ENCODE data around the gene CFTR.
"Not testable (repeated sequence)": the region's sequence is repeated elsewhere in the genome, so short reads cannot be mapped to it uniquely, and the experiment has no call there.

Gene CFTR

DNA sequence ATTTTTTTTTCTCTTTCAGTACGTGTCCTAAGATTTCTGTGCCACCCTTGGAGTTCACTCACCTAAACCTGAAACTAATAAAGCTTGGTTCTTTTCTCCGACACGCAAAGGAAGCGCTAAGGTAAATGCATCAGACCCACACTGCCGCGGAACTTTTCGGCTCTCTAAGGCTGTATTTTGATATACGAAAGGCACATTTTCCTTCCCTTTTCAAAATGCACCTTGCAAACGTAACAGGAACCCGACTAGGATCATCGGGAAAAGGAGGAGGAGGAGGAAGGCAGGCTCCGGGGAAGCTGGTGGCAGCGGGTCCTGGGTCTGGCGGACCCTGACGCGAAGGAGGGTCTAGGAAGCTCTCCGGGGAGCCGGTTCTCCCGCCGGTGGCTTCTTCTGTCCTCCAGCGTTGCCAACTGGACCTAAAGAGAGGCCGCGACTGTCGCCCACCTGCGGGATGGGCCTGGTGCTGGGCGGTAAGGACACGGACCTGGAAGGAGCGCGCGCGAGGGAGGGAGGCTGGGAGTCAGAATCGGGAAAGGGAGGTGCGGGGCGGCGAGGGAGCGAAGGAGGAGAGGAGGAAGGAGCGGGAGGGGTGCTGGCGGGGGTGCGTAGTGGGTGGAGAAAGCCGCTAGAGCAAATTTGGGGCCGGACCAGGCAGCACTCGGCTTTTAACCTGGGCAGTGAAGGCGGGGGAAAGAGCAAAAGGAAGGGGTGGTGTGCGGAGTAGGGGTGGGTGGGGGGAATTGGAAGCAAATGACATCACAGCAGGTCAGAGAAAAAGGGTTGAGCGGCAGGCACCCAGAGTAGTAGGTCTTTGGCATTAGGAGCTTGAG, at the start of gene CFTR:
CFTR (plus strand) TSS at position 801 of the 830 bp plus-strand sequence. CDS start 70 bp downstream, outside the sequence.
- no peak for ATAC-seq

DNA sequence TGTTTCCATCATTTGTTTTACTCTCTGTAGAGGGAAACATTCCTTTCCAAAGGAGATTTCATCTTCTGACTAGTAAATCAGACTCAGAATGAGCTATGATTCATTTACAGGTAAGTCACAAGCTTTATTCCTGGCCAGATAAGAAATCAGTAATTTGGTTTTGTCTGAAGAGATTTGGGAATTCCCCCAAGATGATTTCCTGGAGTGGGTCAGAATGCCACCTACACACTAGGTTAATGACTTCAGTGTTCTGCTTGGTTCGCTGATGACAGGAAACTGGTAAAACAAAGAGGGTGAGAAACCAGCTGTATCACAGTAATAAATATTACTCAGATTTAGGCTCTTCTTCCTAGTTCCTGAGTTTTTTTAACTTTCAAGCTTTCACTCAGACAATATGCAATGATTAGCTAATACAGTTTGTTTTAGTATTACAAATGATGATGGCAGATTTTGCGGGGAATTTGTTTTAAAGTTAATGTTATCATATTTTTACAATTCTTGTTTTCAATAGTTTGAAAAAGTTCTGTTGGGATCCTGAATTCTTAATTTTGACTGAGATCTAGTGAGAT, 44.3 kb upstream of the CFTR start:
- DNase-seq (no peak), ATAC-seq (peak; percentile 52)

More for the DNA sequence above, at the start of gene CFTR:
- no peak for DNase-seq

- DNase-seq (no peak), ATAC-seq (no peak)
Observed at GRCh38 chr7:117444646-117445045, 35.2 kb upstream of the CFTR start.

- ATAC-seq: no peak
- DNase-seq: no peak
Observed at GRCh38 chr7:117445206-117445605, 34.6 kb upstream of the CFTR start.

- no peak for ATAC-seq
- DNase-seq: no peak
Observed at GRCh38 chr7:117446220-117446815, 33.5 kb upstream of the CFTR start.

- DNase-seq (no peak), ATAC-seq (no peak)
Observed at GRCh38 chr7:117448655-117449054, 31.2 kb upstream of the CFTR start.

DNA sequence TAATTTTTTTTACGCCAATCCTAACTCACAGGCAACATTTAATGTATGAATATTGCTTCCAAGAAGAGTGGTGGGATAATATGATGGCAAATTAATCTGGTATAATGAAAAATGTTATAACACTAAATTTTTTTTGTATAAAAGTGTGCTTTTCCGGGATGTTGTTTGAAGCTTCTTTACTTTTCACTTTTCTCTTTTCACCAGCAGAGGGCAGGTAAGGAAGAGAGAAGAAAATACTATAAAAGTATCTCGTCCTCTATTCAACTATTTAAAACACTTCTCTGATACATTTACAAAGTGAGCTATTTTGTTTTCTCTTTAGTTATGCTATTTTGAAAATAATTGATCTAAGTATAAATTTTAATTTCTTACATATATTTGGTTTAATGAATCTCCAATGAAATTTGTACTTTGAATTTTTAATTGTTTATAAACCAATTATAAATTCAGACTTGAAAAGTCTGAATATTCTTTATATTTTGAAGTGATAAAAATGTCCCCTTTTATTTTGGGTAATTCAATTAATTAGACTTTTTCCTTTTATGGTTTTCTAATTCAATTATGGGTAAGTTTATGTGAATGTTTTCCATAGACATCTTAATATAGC, 20.7 kb upstream of the CFTR start:
- no peak for DNase-seq
- no peak for ATAC-seq

GRCh38 chr7:117459735-117460134, 20.1 kb upstream of the CFTR start:
- ATAC-seq (no peak), DNase-seq (no peak)

DNA sequence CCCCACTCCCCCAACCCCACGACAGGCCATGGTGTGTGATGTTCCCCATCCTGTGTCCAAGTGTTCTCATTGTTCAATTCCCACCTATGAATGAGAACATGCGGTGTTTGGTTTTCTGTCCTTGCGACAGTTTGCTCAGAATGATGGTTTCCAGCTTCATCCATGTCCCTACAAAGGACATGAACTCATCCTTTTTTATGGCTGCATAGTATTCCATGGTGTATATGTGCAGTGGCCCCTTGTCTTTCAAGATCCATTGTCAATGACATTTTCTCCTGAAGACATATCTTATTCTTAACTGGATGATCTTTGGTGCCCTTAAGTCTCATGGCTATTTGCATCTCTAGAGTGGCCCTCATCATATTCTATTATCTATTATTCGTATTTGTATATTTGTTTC, 19.0 kb upstream of the CFTR start:
- not testable (repeated sequence) for ATAC-seq, DNase-seq

- ATAC-seq: no peak
- no peak for DNase-seq
Observed at GRCh38 chr7:117468174-117468573, 11.7 kb upstream of the CFTR start.

- no peak for ATAC-seq
Observed at GRCh38 chr7:117470777-117471176, 9.0 kb upstream of the CFTR start.

GRCh38 chr7:117472335-117472734, 7.5 kb upstream of the CFTR start:
- no peak for ATAC-seq
- no peak for DNase-seq

More at GRCh38 chr7:117470777-117471176, 9.0 kb upstream of the CFTR start:
- no peak for DNase-seq

GRCh38 chr7:117476557-117477215, 3.1 kb upstream of the CFTR start:
- ATAC-seq (no peak), DNase-seq (no peak)

DNA sequence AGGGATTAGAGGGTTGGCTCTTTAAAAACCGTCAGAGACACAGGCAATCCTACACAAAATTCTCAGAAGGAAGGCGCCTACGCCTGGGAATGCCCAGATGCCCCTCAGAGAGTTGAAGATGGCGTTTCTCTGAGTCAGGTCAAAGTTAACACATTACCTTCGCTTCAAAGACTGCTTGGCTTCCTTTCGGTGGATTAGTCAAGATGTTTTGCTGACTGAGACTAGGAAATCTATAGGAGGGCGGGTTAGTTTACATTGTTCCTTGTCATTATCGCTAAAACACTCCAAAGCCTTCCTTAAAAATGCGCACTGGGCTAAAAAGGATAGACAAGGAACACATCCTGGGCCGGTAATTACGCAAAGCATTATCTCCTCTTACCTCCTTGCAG, 995 bp upstream of the CFTR start:
- no peak for DNase-seq
- ATAC-seq: no peak

GRCh38 chr7:117480055-117480362, 184 bp downstream of the CFTR start:
- DNase-seq (no peak), ATAC-seq (no peak)

DNA sequence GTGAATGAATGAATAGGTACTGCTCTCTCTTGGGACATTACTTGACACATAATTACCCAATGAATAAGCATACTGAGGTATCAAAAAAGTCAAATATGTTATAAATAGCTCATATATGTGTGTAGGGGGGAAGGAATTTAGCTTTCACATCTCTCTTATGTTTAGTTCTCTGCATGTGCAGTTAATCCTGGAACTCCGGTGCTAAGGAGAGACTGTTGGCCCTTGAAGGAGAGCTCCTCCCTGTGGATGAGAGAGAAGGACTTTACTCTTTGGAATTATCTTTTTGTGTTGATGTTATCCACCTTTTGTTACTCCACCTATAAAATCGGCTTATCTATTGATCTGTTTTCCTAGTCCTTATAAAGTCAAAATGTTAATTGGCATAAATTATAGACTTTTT, 1.2 kb downstream of the CFTR start:
- ATAC-seq: no peak
- DNase-seq: no peak

- ATAC-seq (no peak), DNase-seq (no peak)
Observed at GRCh38 chr7:117485118-117485620, 5.3 kb downstream of the CFTR start.

DNA sequence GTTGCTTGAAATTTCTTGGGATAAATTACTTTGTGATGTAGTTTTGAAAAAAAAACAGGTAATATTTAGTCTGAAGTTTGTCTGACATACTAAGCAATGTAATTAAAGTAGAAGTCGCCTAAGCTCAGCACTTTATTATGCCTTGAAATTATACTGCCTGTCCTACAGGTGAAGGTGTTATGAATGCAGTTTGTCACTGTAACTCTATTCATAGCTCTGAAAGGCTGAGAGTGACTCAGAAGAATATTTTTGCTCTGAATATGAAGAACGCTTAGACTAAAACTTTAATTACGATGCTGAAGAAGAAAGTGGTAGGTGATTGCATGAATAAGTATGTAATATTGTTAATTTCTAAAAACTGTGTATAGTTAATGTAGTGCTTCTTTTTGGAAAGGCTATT, 9.2 kb downstream of the CFTR start:
- no peak for ATAC-seq
- no peak for DNase-seq

GRCh38 chr7:117489430-117489829, 9.6 kb downstream of the CFTR start:
- no peak for ATAC-seq

DNA sequence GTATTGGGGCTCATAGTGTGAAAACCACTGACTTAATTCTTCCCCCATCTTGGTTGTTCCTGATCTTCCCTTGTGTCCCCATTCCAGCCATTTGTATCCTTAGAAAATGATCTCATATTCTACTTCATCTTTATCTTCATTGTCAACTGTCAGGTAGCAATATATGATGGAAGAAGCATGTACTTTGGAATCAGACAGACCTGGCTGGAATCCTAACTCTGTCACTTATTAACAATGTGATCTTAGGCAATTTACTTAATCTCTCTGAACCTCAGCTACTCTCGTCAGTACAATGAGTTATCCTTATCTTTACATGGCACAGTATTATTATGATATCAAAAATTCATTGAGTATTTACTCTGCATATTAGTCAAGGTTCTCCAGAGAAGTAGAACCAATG, 10.1 kb downstream of the CFTR start:
- no peak for ATAC-seq
- DNase-seq: no peak

More at GRCh38 chr7:117489430-117489829, 9.6 kb downstream of the CFTR start:
- no peak for DNase-seq

DNA sequence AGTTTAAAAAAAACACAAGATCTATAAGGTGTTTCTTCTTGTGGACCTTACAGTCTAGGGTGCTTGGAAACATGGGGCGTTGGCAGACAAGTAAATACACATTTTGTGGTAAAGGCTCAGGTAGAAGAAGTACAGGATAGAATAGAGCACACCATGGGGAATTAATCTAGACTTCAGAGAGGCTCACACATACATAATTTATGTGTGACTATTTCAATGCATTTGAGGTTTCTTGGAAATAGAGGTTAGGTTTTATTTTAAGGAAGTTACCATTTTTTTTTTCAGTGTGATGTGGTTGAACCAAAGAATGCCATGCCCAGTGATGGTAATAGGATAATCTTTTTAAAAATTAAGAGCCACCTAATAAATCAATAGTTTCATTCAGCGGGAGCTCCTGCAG, 12.8 kb downstream of the CFTR start:
- no peak for ATAC-seq
- DNase-seq: no peak

DNA sequence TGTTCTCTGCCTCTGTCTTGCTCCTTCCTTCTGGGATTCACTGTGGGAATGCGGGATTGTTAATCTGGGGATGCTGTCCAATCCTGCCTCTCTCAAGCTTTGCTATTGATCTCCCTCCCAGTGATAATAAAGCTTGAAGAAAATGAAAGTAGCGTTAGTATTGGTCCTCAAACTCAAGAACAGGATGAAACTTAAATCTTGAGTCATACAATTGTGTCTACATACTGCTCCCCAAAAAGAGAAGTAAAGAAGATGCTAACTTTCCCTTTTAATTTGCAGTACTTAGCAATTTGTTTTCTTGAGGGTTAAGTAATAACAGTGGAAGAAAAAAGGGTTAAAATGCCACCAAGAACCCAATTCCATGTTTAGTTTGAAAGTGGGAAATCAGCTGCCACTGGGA, 13.6 kb downstream of the CFTR start:
- DNase-seq (no peak), ATAC-seq (no peak)
